ENCODE results near the gene ICA1L. TPM values are rescaled to one million over a fixed set of nuclear protein-coding genes. Genes with fewer than 3 reads are reported as not detected.
"Not testable (repeated sequence)": the region's sequence is repeated elsewhere in the genome, so short reads cannot be mapped to it uniquely, and the experiment has no call there.

The ICA1L gene
- total and polyA plus RNA-seq, 2 of the 13 experiments (the other 11 are each of a cell fraction or from before 2014, with no cell fraction given) = 1.5 to 2.4 TPM

GRCh38 chr2:202912342-202913201, 41.0 kb upstream of the ICA1L start:
- ATAC-seq (peak; percentile 80), DNase-seq (ENCODE audit: low spot score) (peak; percentile 12)
- ChIA-PET POLR2A (interaction anchor here (1.3 to 3.3 kb wide), 2 partner anchors 42 to 102 kb away, joined by 5 to 12 read pairs; partner anchors contain the start of gene NBEAL1), CTCF (ENCODE audit: low intra/inter-chr PET ratio, low total read pairs) (interaction anchor here (1.2 kb wide), 1 partner anchor 81 kb away, joined by 3 read pairs; no protein-coding TSS in a partner anchor)
- Histone ChIP-seq H3K27ac (ENCODE audit: extremely low read length, insufficient read depth, low read length) (peak overlapping the region; percentile 95), H3K79me2 (ENCODE audit: insufficient read depth, low read length) (peaks cover 40% of the 10 kb centered on the region), H3K9ac (ENCODE audit: insufficient read depth, low read depth, low read length) (peak overlapping the region; percentile 97), H3K4me3 (replicated peaks in 1 of 3; ENCODE audit: insufficient read depth in 1 of 3, low read depth in 2 of 3, low read length in 3 of 3) (peak overlapping the region; percentile 88 to 96 (median 91)), H3K4me1 (ENCODE audit: insufficient read depth, low read length) (peaks cover 26% of the 10 kb centered on the region), H3K4me2 (ENCODE audit: low read depth, low read length) (peak overlapping the region; percentile 99)
- WGBS (ENCODE audit: low lambda C conversion rate) = under 1% methylated on average over 23 of the region's 49 CpGs
- BruUV-seq (replicated peaks); H3K9me3 ChIP-seq (ENCODE audit: low read length); H4K20me1 ChIP-seq (ENCODE audit: insufficient read depth, low read length); H2AFZ ChIP-seq (ENCODE audit: low read length); in situ Hi-C loops (cut with HindIII; ENCODE audit: extremely low pct_ligation_motif_present, low pct_unique_long_range_greater_than_20kb); H3K36me3 ChIP-seq (replicated peaks in 1 of 2; ENCODE audit: control insufficient read depth in 1 of 2, insufficient read depth in 2 of 2, low read length in 2 of 2); FAIRE-seq; H3K27me3 ChIP-seq (ENCODE audit: control insufficient read depth in 1 of 2, insufficient read depth in 2 of 2, low read length in 2 of 2): not testable (repeated sequence)
- TF ChIP-seq HNRNPLL (IDR thresholded peaks at IDR 0.05; ENCODE audit: low read depth, low read length, poor library complexity, severe bottlenecking) = peak; percentile 76
- TF ChIP-seq NR2F6 (IDR thresholded peaks at IDR 0.05) = 0 out of 2 replicates have a peak, but pooled peaks have one; percentile 11
- peak; percentile 2; the same call in 1 of the 2 replicates for TF ChIP-seq NR2F6 (CRISPR knock-in tag; IDR thresholded peaks at IDR 0.05)
- TF ChIP-seq KLF16 (CRISPR knock-in tag; IDR thresholded peaks at IDR 0.05) = 0 out of 4 replicates have a peak, but pooled peaks of 1 of the 2 experiments have one; percentile 25
- TF ChIP-seq ZFY (CRISPR knock-in tag; IDR thresholded peaks at IDR 0.05) = peak; percentile 31; the same call in 1 of the 2 replicates
- 0 out of 2 replicates have a peak, but pooled peaks have one; percentile 19 for TF ChIP-seq MYC (CRISPR knock-in tag; IDR thresholded peaks at IDR 0.05; ENCODE audit: borderline replicate concordance)
- TF ChIP-seq KMT2B (CRISPR knock-in tag; IDR thresholded peaks at IDR 0.05) = peak; percentile 21
- peak; percentile 43; the same call in 1 of the 2 replicates for TF ChIP-seq RBFOX2 (IDR thresholded peaks at IDR 0.05; ENCODE audit: low read depth, low read length)
- 0 out of 2 replicates have a peak, but pooled peaks have one; percentile 22 for TF ChIP-seq HMGXB3 (CRISPR knock-in tag; IDR thresholded peaks at IDR 0.05; ENCODE audit: borderline replicate concordance)
- 0 out of 2 replicates have a peak, but pooled peaks have one; percentile 8 for TF ChIP-seq MYNN (CRISPR knock-in tag; IDR thresholded peaks at IDR 0.05; ENCODE audit: low read depth)
- TF ChIP-seq ZNF704 (CRISPR knock-in tag; IDR thresholded peaks at IDR 0.05; ENCODE audit: borderline replicate concordance) = 0 out of 2 replicates have a peak, but pooled peaks have one; percentile 30
- TF ChIP-seq RARA (CRISPR knock-in tag; IDR thresholded peaks at IDR 0.05) = 0 out of 2 replicates have a peak, but pooled peaks have one; percentile 3
- peak; percentile 66 for TF ChIP-seq PHF8 (CRISPR knock-in tag; IDR thresholded peaks at IDR 0.05)
- peak; percentile 50; the same call in 1 of the 2 replicates for TF ChIP-seq TAF1 (CRISPR knock-in tag; IDR thresholded peaks at IDR 0.05)
- TF ChIP-seq SAP130 (CRISPR knock-in tag; IDR thresholded peaks at IDR 0.05; ENCODE audit: low read depth) = peak; percentile 46
- 0 out of 2 replicates have a peak, but pooled peaks have one; percentile 15 for TF ChIP-seq CEBPG (CRISPR knock-in tag; IDR thresholded peaks at IDR 0.05)
- intact Hi-C loops (cut with micrococcal nuclease; ENCODE audit: unreplicated experiment) = loop anchor here (10.0 kb wide), 1 partner anchor 212 kb away; no protein-coding TSS in a partner anchor

All from HepG2 (cell line).